Erythroblast (primary cell): Measurements from ENCODE around the gene CENPM.

Source experiments
- GATA1 ChIP-seq: IDR thresholded peaks from 2 replicates; pipeline ENCODE4 v1.6.1; 2011; ENCODE audit warnings: low read depth, mild to moderate bottlenecking, control low read depth, low read length, moderate library complexity
- POLR2A ChIP-seq: IDR thresholded peaks from 2 replicates; pipeline ENCODE4 v1.6.1; 2011; ENCODE audit warnings: mild to moderate bottlenecking, low read length

GRCh38 chr22:41929418-41929810 is 17.5 kb downstream of the CENPM start:
- TF ChIP-seq POLR2A (no peak), GATA1 (no peak)
